Measurements from ENCODE around the gene AKNAD1. TPM values are rescaled to one million over a fixed set of nuclear protein-coding genes. Genes with fewer than 3 reads are reported as not detected.

The AKNAD1 gene
- total RNA-seq, 4 donors from 2014 or later: 0.84 TPM; not detected in 3

DNA sequence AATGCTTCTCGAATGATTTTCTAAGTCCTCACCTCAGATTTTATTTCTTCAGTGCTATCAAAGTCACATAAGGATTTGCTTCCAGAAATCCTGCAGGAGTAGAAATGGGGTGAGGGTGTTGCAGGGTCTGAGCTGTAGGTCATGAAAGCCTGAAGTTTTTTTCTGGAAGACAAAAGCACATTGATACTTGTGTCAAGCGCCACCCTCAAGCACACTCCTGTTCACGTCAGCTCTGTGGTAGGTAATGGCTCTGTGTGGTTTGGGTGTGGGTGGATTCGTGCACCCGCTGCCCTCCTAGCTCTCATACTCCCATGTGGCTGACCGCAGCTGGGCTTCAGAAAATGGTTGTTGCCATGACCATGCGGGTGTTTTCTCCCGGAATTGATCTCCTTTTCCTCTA, 39.9 kb downstream of the AKNAD1 start:
- DNase-seq (ENCODE audit: low spot score) (no peak), ATAC-seq (ENCODE audit: low FRiP score) (no peak)
- TF ChIP-seq, protein P1, sequence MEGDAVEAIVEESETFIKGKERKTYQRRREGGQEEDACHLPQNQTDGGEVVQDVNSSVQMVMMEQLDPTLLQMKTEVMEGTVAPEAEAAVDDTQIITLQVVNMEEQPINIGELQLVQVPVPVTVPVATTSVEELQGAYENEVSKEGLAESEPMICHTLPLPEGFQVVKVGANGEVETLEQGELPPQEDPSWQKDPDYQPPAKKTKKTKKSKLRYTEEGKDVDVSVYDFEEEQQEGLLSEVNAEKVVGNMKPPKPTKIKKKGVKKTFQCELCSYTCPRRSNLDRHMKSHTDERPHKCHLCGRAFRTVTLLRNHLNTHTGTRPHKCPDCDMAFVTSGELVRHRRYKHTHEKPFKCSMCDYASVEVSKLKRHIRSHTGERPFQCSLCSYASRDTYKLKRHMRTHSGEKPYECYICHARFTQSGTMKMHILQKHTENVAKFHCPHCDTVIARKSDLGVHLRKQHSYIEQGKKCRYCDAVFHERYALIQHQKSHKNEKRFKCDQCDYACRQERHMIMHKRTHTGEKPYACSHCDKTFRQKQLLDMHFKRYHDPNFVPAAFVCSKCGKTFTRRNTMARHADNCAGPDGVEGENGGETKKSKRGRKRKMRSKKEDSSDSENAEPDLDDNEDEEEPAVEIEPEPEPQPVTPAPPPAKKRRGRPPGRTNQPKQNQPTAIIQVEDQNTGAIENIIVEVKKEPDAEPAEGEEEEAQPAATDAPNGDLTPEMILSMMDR (IDR thresholded peaks at IDR 0.05): no peak

DNA sequence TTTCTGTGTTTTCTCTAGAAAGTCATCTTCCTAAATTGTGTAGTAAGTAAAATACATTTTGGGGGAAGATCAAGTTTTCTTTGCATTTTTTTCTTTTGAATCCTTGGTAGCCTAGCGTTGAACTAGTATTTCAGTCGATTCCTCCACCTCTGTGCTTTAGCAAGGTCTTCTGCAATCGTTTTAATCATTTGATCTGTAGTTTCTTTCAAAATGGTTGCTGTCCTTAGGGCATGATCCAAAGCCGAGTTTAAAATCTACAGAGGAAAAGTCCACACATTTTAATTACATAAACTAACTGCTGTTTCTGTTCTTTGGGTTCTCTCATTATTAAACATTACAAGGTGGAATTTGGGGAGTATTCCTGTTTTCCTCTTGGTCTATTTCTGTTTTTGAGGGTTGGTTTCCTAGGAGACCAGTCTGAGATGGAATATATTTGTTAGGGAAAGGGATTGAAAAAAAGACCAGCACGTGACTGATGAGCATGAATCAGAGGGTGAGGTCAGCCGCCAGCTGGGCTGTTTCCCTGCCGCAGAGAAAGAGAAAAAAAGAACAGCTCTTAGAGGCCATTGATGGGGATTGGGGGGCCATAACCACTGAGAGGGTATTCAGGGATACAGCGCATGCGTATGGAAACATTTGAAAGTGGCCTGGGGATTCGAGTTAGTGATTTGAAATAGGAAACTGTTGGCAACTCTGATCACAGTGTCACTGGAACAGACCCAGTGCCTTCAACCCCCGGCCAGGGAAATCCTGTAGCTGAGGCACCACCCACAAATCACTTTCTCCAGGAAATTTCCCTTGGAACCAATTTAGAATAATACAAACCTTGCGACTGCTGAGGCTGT, 40.6 kb downstream of the AKNAD1 start:
- TF ChIP-seq, protein P1 (IDR thresholded peaks at IDR 0.05): no peak
- no peak for DNase-seq (ENCODE audit: low spot score)
- ATAC-seq (ENCODE audit: low FRiP score): peak; percentile 94

DNA sequence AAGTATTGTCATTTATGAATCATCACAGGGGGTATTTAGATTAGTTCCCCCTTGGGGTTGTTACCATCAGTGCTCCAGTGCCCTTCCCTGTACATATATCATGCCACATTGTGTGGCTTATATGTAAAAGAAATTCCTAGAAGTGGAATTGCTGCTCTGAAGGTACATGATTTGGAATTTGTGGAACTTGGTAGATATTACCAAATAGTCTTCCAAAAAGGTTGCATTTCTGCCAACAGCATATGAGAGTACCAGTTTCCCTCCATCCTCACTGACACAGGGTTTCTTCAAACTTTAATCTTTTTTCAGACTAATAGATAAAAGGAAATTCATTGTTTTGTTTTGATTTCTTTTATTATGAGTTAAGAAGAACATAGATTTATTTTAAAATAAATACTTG, 41.3 kb downstream of the AKNAD1 start:
- no peak for ATAC-seq (ENCODE audit: low FRiP score)
- TF ChIP-seq, protein P1 (IDR thresholded peaks at IDR 0.05): no peak
- no peak for DNase-seq (ENCODE audit: low spot score)

GRCh38 chr1:108814343-108815125, 42.4 kb downstream of the AKNAD1 start:
- no peak for DNase-seq (ENCODE audit: low spot score)
- ATAC-seq (ENCODE audit: low FRiP score): peak; percentile 47
- TF ChIP-seq, protein P1 (IDR thresholded peaks at IDR 0.05): no peak

- ATAC-seq (ENCODE audit: low FRiP score) (no peak), DNase-seq (ENCODE audit: low spot score) (no peak)
- TF ChIP-seq, protein P1 (IDR thresholded peaks at IDR 0.05): no peak
Measured at GRCh38 chr1:108813326-108813725, 43.6 kb downstream of the AKNAD1 start.

DNA sequence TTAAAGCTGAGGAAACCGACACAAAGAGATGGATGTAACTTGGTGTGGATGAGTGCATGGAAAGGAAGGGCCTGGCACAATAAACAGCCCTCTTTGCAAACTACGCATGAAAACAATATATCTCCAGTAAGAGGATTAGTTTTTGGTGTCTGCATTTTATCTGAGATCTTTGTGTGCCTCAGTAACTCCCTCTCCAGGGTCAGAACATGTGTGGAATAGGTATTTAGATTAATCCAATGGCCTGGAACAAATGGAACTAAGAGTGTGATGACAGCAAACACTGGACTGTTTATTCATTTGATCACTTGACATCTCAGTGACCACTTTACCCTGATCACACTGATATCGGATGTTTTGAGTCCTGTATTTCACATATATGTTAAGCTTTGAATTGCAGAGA, 45.3 kb downstream of the AKNAD1 start:
- DNase-seq (ENCODE audit: low spot score) (no peak), ATAC-seq (ENCODE audit: low FRiP score) (no peak)
- TF ChIP-seq, protein P1 (IDR thresholded peaks at IDR 0.05): no peak
